ENCODE data around the gene RPS26. TPM values are rescaled to one million over a fixed set of nuclear protein-coding genes. Genes with fewer than 3 reads are reported as not detected.
"Not testable (repeated sequence)": the region's sequence is repeated elsewhere in the genome, so short reads cannot be mapped to it uniquely, and the experiment has no call there.

The RPS26 gene
- total and polyA plus RNA-seq, 8 donors, result 22.3 to 1,748 (median 874) TPM

DNA sequence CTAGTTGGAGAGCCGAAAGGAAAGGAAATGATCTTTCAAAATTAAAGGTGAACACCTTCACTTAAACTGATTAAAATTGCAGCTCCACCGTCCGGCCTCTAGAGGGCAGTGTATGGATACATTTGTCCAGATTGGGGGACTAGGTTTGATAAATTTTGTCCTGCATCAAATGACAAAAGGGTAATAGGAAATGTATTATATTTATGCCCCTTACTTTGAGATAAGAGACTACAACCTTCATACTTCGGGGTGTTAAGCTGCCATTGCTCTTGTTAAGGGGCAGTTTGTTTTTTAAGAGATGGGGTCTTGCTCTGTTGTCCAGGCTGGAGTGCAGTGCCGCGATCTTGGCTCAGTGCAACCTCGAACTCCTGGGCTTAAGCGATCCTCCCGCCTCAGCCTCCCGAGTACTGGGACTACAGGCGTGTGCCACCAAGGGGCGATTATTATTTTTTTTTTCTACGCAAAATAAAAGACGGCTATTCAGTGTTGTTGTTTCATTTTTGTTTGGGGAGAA is 45.5 kb upstream of the RPS26 start:
- WGBS, 5 donors, result 22 to 32% (median 26%) methylated on average over 14 of the region's 14 CpGs
- H3K9me3 ChIP-seq, result no peaks in the 10 kb centered on the region
- intact Hi-C loops (cut with DNase I; ENCODE audit: low total_unique reads), result no loop called here
- H3K36me3 ChIP-seq, result peaks cover 32 to 56% (median 49%) of the 10 kb centered on the region in 4 donors
- TF ChIP-seq CTCF (IDR thresholded peaks at IDR 0.05), result peak in 5 of 7 experiments; percentile 68 to 89 (median 84)
- peak in 1 of 3 donors; percentile 23 for TF ChIP-seq POLR2AphosphoS5 (IDR thresholded peaks at IDR 0.05)
- TF ChIP-seq POLR2A (IDR thresholded peaks at IDR 0.05), result no peak
- no peaks in the 10 kb centered on the region for H3K27me3 ChIP-seq
- H3K27ac ChIP-seq, result peak overlapping the region; percentile 72 to 88 (median 86)
- peak; percentile 67 to 89 for DNase-seq
- peaks cover 7 to 41% (median 32%) of the 10 kb centered on the region in 4 donors for H3K4me1 ChIP-seq
- peak overlapping the region; percentile 59 to 68 (median 63) for H3K4me3 ChIP-seq

- H3K4me1 ChIP-seq, result peaks cover 7 to 46% (median 38%) of the 10 kb centered on the region in 4 donors
- peaks cover 26 to 54% (median 44%) of the 10 kb centered on the region in 4 donors for H3K36me3 ChIP-seq
- peak within 1 kb of the TSS; percentile 82 to 88 (median 86) for H3K27ac ChIP-seq
- peak within 1 kb of the TSS; percentile 59 to 68 (median 63) for H3K4me3 ChIP-seq
- WGBS, 5 donors, result 1 to 6% (median 2%) methylated on average over 23 to 27 of the region's 27 CpGs
- intact Hi-C loops (cut with DNase I; ENCODE audit: low total_unique reads), result no loop called here
- peak; percentile 97 to 99 for DNase-seq
- no peaks in the 10 kb centered on the region for H3K27me3 ChIP-seq
- TF ChIP-seq POLR2AphosphoS5 (IDR thresholded peaks at IDR 0.05), result peak; percentile 24 to 90 (median 77)
- TF ChIP-seq CTCF (IDR thresholded peaks at IDR 0.05), result no peak
- no peaks in the 10 kb centered on the region for H3K9me3 ChIP-seq
Measured at GRCh38 chr12:55996715-55997534, 44.8 kb upstream of the RPS26 start, which contains the start of gene SUOX. Gene SUOX, plus strand, starts transcription at chr12:55997276. Its CDS starts 4,946 bp downstream, at chr12:56002222.

- no peak for DNase-seq
- Histone ChIP-seq H3K4me1 (peaks cover 7 to 47% (median 39%) of the 10 kb centered on the region in 4 donors), H3K4me3 (peak overlapping the region; percentile 59 to 68 (median 63)), H3K27ac (peak overlapping the region; percentile 79 to 88 (median 86)), H3K27me3 (no peaks in the 10 kb centered on the region), H3K36me3 (peaks cover 20 to 54% (median 44%) of the 10 kb centered on the region in 4 donors), H3K9me3 (no peaks in the 10 kb centered on the region)
- no peak for TF ChIP-seq POLR2A (IDR thresholded peaks at IDR 0.05)
- TF ChIP-seq POLR2AphosphoS5 (IDR thresholded peaks at IDR 0.05), result no peak
- no peak for TF ChIP-seq EP300 (IDR thresholded peaks at IDR 0.05)
- TF ChIP-seq CTCF (IDR thresholded peaks at IDR 0.05), result no peak
- WGBS, 5 donors, result 0 to 8% (median 4%) methylated on average over 2 to 5 of the region's 5 CpGs
- intact Hi-C loops (cut with DNase I; ENCODE audit: low total_unique reads), result no loop called here
Measured at GRCh38 chr12:55997535-55997859, 44.2 kb upstream of the RPS26 start.

DNA sequence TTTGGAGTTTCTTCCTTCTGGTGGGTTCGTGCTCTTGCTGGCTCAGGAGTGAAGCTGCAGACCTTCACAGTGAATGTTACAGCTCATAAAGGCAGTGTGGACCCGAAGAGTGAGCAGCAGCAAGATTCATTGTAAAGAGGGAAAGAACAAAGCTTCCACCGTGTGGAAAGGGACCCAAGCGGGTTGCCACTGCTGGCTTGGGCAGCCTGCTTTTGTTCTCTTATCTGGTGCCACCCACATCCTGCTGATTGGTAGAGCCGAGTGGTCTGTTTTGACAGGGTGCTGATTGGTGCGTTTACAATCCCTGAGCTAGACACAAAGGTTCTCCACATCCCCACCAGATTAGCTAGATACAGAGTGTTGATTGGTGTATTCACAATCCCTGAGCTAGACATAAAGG is 42.2 kb upstream of the RPS26 start:
- intact Hi-C loops (cut with DNase I; ENCODE audit: low total_unique reads); H3K9me3 ChIP-seq; H3K27me3 ChIP-seq; DNase-seq; H3K4me3 ChIP-seq; H3K27ac ChIP-seq: not testable (repeated sequence)
- Histone ChIP-seq H3K36me3 (peaks cover 12 to 53% (median 44%) of the 10 kb centered on the region in 4 donors), H3K4me1 (peaks cover 7 to 47% (median 39%) of the 10 kb centered on the region in 4 donors)
- WGBS, 5 donors, result 36 to 60% (median 46%) methylated on average over 5 to 6 of the region's 6 CpGs

DNA sequence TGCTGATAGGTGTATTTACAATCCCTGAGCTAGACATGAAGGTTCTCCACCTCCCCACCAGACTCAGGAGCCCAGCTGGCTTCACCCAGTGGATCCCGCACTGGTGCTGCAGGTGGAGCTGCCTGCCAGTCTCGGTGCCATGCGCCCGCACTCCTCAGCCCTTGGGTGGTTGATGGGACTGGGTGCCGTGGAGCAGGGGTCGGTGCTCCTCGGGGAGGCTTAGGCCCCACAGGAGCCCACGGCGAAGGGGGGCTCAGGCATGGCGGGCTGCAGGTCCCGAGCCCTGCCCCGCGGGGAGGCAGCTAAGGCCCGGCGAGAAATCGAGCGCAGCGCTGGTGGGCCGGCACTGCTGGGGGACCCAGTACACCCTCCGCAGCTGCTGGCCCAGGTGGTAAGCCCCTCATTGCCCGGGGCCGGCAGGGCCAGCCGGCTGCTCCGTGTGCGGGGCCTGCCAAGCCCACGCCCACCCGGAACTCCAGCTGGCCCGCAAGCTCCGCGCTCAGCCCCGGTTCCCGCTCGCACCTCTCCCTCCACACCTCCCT is 41.6 kb upstream of the RPS26 start:
- 96 to 98% (median 97%) methylated on average over 22 to 33 of the region's 33 CpGs; no CpG with 5 or more reads in 1 of the 5 donors for WGBS, 5 donors
- H3K9me3 ChIP-seq, H3K27ac ChIP-seq, H3K4me3 ChIP-seq, DNase-seq, H3K27me3 ChIP-seq: not testable (repeated sequence)
- intact Hi-C loops (cut with DNase I; ENCODE audit: low total_unique reads), result loop anchor here (5.0 kb wide), 1 partner anchor 37 kb away; no protein-coding TSS in a partner anchor
- Histone ChIP-seq H3K4me1 (peaks cover 7 to 47% (median 39%) of the 10 kb centered on the region in 4 donors), H3K36me3 (peaks cover 12 to 53% (median 41%) of the 10 kb centered on the region in 4 donors)

Data from stomach (tissue), 9 donors.